K562 (cell line): Measurements from ENCODE around the gene TNPO3. TPM values are rescaled to one million over a fixed set of nuclear protein-coding genes. Genes with fewer than 3 reads are reported as not detected.

Source experiments
- ATAC-seq: fragments of 200-7000 bp; cut with Tn5 transposase; 3 replicates; pipeline ENCODE4 v1.9.1; 2020; ENCODE audit warnings: moderate library complexity
- BruUV-seq: library from RNA; stranded (reverse); fragments of 400-500 nt; replicated peaks from 2 replicates; lab custom pipeline; 2021; lab: Mats Ljungman, UMichigan
- CTCF ChIA-PET: fragments of 300-600 bp; formaldehyde crosslinking; extraction: SDS; loops from one replicate; lab custom pipeline; 2021; ENCODE audit warnings: low intra/inter-chr PET ratio; lab: Yijun Ruan, JAX
- POLR2A ChIA-PET: fragments of 300-600, 350-650 bp; sonication (Branson Sonifier 250); formaldehyde crosslinking; extraction: SDS; loops from one replicate; lab custom pipeline; 2021; ENCODE audit warnings: antibody characterized with exemption, inconsistent platforms; lab: Yijun Ruan, JAX
- DNase-seq, 4 experiments: peaks; one replicate each; pipeline versions ENCODE4 v3.0.0 to v3.0.0-alpha.2; 2011 to 2018; ENCODE audit warnings: low spot score in 3 of 4, mixed read lengths in 3 of 4; ENCODE audit errors: extremely low read depth in 1 of 4
- FAIRE-seq: peaks from 2 replicates; lab custom pipeline; 2011; peaks lifted over from hg19 to GRCh38; lab: Jason Lieb, UNC
- H2AFZ ChIP-seq: 2 replicates; pipeline ENCODE4 v1.6.0; 2011; ENCODE audit warnings: low read depth, low read length, control low read depth, inconsistent platforms
- H3K27ac ChIP-seq: fragments of 200-600 bp; 3 replicates; pipeline ENCODE4 v1.8.0; 2011; ENCODE audit warnings: low read depth, mild to moderate bottlenecking, control low read depth, inconsistent platforms, low read length, moderate library complexity, mixed read lengths; ENCODE audit errors: extremely low read depth
- H3K27me3 ChIP-seq, 2 experiments: fragments of 300-600 bp in 1 of 2; 2 replicates in 1 of 2; 3 replicates in 1 of 2; pipeline versions ENCODE4 v1.6.0 to v1.8.0; 2011; ENCODE audit warnings: inconsistent platforms in 2 of 2, low read length in 2 of 2, mild to moderate bottlenecking in 1 of 2, mixed read lengths in 1 of 2, moderate library complexity in 1 of 2; ENCODE audit not compliant: control insufficient read depth in 2 of 2, insufficient read depth in 2 of 2
- H3K36me3 ChIP-seq: fragments of 300-600 bp; 3 replicates; pipeline ENCODE4 v1.8.0; 2011; ENCODE audit warnings: mild to moderate bottlenecking, low read length, inconsistent platforms; ENCODE audit not compliant: control insufficient read depth, insufficient read depth
- H3K4me1 ChIP-seq, 2 experiments: fragments of 200-600 bp in 1 of 2; replicated peaks in 1 of 2; 2 replicates in 1 of 2; 3 replicates in 1 of 2; pipeline versions ENCODE4 v1.5.1 to v1.8.0; 2011; ENCODE audit warnings: inconsistent platforms in 2 of 2, low read length in 2 of 2, mild to moderate bottlenecking in 1 of 2, mixed read lengths in 1 of 2, moderate library complexity in 1 of 2; ENCODE audit not compliant: control insufficient read depth in 2 of 2, insufficient read depth in 2 of 2
- H3K4me2 ChIP-seq: 2 replicates; pipeline ENCODE4 v1.6.1; 2011; ENCODE audit warnings: low read length, control low read depth, inconsistent platforms, mixed read lengths; ENCODE audit not compliant: insufficient read depth
- H3K4me3 ChIP-seq: fragments of 200-600 bp; sonication (generic), shearing (Covaris generic); 2 replicates; pipeline ENCODE4 v1.5.1; 2016; ENCODE audit warnings: control low read depth, inconsistent platforms
- H3K79me2 ChIP-seq: fragments of 200-600 bp; 3 replicates; pipeline ENCODE4 v1.8.0; 2011; ENCODE audit warnings: low read length, inconsistent platforms; ENCODE audit not compliant: control insufficient read depth, insufficient read depth
- H3K9ac ChIP-seq, 2 experiments: 2 replicates each; pipeline versions ENCODE4 v1.6.0 to v1.6.1; 2011; ENCODE audit warnings: low read depth in 2 of 2, low read length in 2 of 2, control low read depth in 1 of 2, inconsistent platforms in 1 of 2, mild to moderate bottlenecking in 1 of 2, mixed read lengths in 1 of 2; ENCODE audit not compliant: insufficient read depth in 1 of 2
- H3K9me1 ChIP-seq: one replicate; pipeline ENCODE4 v1.6.0; 2011; ENCODE audit warnings: inconsistent platforms, mild to moderate bottlenecking, low read length, moderate library complexity; ENCODE audit not compliant: control insufficient read depth, insufficient read depth
- H3K9me3 ChIP-seq: replicated peaks from 2 replicates; pipeline ENCODE4 v1.5.1; 2011; ENCODE audit warnings: low read depth, low read length, inconsistent platforms; ENCODE audit not compliant: control insufficient read depth, insufficient read depth
- H4K20me1 ChIP-seq: replicated peaks from 2 replicates; pipeline ENCODE4 v1.6.1; 2011; ENCODE audit warnings: low read length, inconsistent platforms, mixed read lengths; ENCODE audit not compliant: control insufficient read depth, insufficient read depth
- PHTF2 ChIP-seq: fragments of 250-450 bp; sonication (Bioruptor Pico); IDR thresholded peaks from 2 replicates; pipeline ENCODE4 v1.5.0; 2021; ENCODE audit warnings: mild to moderate bottlenecking
- RBM15 ChIP-seq: fragments of 200-400 bp; formaldehyde crosslinking; IDR thresholded peaks from 2 replicates; pipeline ENCODE4 v1.6.1; 2018; ENCODE audit warnings: mild to moderate bottlenecking, low read length, moderate library complexity; ENCODE audit not compliant: insufficient read depth
- SIN3A ChIP-seq, 2 experiments: fragments of 150-350 bp in 1 of 2; IDR thresholded peaks; 2 replicates each; pipeline ENCODE4 v1.6.1; 2011 to 2016; ENCODE audit warnings: borderline replicate concordance in 2 of 2, low read depth in 2 of 2, low read length in 2 of 2, mild to moderate bottlenecking in 2 of 2, moderate library complexity in 2 of 2; ENCODE audit not compliant: control insufficient read depth in 1 of 2
- ZNF311 ChIP-seq: fragments of 250-450 bp; sonication (Bioruptor Pico); IDR thresholded peaks from 2 replicates; pipeline ENCODE4 v1.4.0; 2020; ENCODE audit warnings: mild to moderate bottlenecking, moderate library complexity
- WGBS: fragments of 100-300 bp; shearing (Covaris generic); methylation state at CpG from one replicate; pipeline ENCODE4 v1.1.6; 2016; ENCODE audit warnings: low coverage, mixed read lengths; ENCODE audit not compliant: insufficient coverage; ENCODE audit errors: missing lambda C conversion rate; 5-methylcytosine and 5-hydroxymethylcytosine counted together
- in situ Hi-C: fragments of 300-500 bp; cut with MboI; formaldehyde crosslinking; loops from 4 replicates; pipeline ENCODE4 v1.15.0; 2018; ENCODE audit warnings: inconsistent platforms, mixed read lengths
- intact Hi-C: fragments of 100-400 bp; cut with micrococcal nuclease; formaldehyde crosslinking; loops from 2 replicates; pipeline ENCODE4 v1.14.2; 2022
- polyA plus RNA-seq, 8 experiments: library from polyadenylated mRNA; depleted of rRNA in 4 of 8; stranded (reverse) in 5 of 8; unstranded in 3 of 8; fragments of >200 nt; fragmentation: Nextera tagmentation in 2 of 8; fragmentation: Illumina TruSeq in 1 of 8; extraction: Ambion mirVana in 2 of 8; extraction: Trizol in 1 of 8; gene quantifications; 2 replicates each; pipeline versions ENCODE4 v1.2.1 to v1.2.3, GENCODE V29; 2011 to 2014; ENCODE audit warnings: inconsistent platforms in 1 of 8, missing spikeins in 1 of 8
- total RNA-seq, 7 experiments: library from RNA; depleted of rRNA in 6 of 7; stranded (reverse); fragments of >200 nt in 6 of 7; fragmentation: Illumina TruSeq in 2 of 7; extraction: Trizol in 2 of 7; gene quantifications; 2 replicates each; pipeline versions ENCODE4 v1.2.1 to v1.2.3, GENCODE V29; 2011 to 2021; ENCODE audit warnings: low replicate concordance in 1 of 7
- TF ChIP-seq, protein P1 (sequence below): fragments of 450-650 bp; formaldehyde crosslinking; IDR thresholded peaks from 2 replicates; pipeline ENCODE4 v1.4.0; 2022; ENCODE audit warnings: mild to moderate bottlenecking, moderate library complexity
- TF ChIP-seq, protein P2 (sequence below): conservative IDR thresholded peaks from 2 replicates; pipeline ENCODE4 v1.6.1; 2011; ENCODE audit warnings: low read depth, mild to moderate bottlenecking, low read length; ENCODE audit not compliant: control insufficient read depth
- TF ChIP-seq, protein P3 (sequence below), 3 experiments: IDR thresholded peaks in 2 of 3; conservative IDR thresholded peaks in 1 of 3; 2 replicates each; pipeline ENCODE4 v1.5.1; 2011 to 2012; ENCODE audit warnings: low read length in 3 of 3, mild to moderate bottlenecking in 3 of 3, control low read depth in 2 of 3, improper control_type of control experiment in 1 of 3, inconsistent platforms in 1 of 3, low read depth in 1 of 3, mixed read lengths in 1 of 3, moderate library complexity in 1 of 3; ENCODE audit not compliant: insufficient read depth in 2 of 3
- TF ChIP-seq, protein P4 (sequence below): fragments of 450-650 bp; formaldehyde crosslinking; conservative IDR thresholded peaks from 2 replicates; pipeline ENCODE4 v1.4.0; 2022; ENCODE audit warnings: mild to moderate bottlenecking, missing genetic modification characterization
- TF ChIP-seq, protein P5 (sequence below): fragments of 250-450 bp; sonication (Bioruptor Pico); IDR thresholded peaks from 2 replicates; pipeline ENCODE4 v1.8.0; 2022; ENCODE audit warnings: moderate library complexity, mild to moderate bottlenecking, inconsistent platforms
- TF ChIP-seq, protein P6 (sequence below): IDR thresholded peaks from 2 replicates; pipeline ENCODE4 v1.6.1; 2011; ENCODE audit warnings: borderline replicate concordance, low read depth, mild to moderate bottlenecking, moderate library complexity, low read length; ENCODE audit not compliant: insufficient read depth, poor library complexity, severe bottlenecking

TNPO3 gene
- total and polyA plus RNA-seq, 9 of the 15 experiments (the other 6 are each of a cell fraction or from before 2014, with no cell fraction given) = 35.8 to 125 (median 110) TPM

DNA sequence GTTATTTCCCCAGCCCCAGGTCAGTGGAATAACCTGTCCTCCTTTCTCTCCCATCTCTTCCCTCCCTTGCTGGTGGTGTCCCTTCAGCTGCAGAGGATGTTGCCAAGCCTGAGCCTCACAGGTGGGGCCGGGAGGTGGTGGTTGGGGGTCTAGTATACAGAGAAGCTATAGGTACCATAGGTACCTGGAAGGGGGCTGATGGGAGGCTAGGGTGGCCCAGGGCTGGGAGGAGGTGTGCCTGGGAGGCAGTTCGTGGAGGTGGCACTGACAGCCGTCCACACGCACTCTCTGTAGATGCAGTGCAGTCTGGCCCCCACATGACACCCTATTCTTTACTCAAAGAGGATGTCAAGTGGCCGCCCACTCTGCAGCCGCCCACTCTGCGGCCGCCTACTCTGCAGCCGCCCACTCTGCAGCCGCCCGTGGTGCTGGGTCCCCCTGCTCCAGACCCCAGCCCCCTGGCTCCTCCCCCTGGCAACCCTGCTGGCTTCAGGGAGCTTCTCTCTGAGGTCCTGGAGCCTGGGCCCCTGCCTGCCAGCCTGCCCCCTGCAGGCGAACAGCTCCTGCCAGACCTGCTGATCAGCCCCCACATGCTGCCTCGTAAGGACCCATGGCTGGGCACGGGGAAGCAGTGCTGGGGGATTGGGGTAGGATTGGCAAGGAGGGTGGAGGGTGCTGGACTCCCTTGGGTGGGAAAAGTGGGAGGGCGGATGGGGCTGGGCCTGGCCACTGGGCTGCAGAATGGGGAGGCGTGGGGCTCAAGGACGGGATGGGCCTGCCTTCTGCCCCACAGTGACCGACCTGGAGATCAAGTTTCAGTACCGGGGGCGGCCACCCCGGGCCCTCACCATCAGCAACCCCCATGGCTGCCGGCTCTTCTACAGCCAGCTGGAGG, 107.7 kb downstream of the TNPO3 start:
- BruUV-seq = no TSS peak
- TF ChIP-seq, protein P1, sequence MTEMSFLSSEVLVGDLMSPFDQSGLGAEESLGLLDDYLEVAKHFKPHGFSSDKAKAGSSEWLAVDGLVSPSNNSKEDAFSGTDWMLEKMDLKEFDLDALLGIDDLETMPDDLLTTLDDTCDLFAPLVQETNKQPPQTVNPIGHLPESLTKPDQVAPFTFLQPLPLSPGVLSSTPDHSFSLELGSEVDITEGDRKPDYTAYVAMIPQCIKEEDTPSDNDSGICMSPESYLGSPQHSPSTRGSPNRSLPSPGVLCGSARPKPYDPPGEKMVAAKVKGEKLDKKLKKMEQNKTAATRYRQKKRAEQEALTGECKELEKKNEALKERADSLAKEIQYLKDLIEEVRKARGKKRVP (CRISPR knock-in tag) = no peak
- TF ChIP-seq RBM15 (no peak), PHTF2 (CRISPR knock-in tag) (no peak), SIN3A (IDR thresholded peaks at IDR 0.05; ENCODE audit: borderline replicate concordance in 2 of 2, control insufficient read depth in 1 of 2, low read depth in 2 of 2, low read length in 2 of 2) (no peak), ZNF311 (CRISPR knock-in tag) (no peak)
- TF ChIP-seq, protein P2, sequence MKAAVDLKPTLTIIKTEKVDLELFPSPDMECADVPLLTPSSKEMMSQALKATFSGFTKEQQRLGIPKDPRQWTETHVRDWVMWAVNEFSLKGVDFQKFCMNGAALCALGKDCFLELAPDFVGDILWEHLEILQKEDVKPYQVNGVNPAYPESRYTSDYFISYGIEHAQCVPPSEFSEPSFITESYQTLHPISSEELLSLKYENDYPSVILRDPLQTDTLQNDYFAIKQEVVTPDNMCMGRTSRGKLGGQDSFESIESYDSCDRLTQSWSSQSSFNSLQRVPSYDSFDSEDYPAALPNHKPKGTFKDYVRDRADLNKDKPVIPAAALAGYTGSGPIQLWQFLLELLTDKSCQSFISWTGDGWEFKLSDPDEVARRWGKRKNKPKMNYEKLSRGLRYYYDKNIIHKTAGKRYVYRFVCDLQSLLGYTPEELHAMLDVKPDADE = 0 out of 2 replicates have a peak, but pooled peaks have one; percentile 40
- TF ChIP-seq, protein P3, sequence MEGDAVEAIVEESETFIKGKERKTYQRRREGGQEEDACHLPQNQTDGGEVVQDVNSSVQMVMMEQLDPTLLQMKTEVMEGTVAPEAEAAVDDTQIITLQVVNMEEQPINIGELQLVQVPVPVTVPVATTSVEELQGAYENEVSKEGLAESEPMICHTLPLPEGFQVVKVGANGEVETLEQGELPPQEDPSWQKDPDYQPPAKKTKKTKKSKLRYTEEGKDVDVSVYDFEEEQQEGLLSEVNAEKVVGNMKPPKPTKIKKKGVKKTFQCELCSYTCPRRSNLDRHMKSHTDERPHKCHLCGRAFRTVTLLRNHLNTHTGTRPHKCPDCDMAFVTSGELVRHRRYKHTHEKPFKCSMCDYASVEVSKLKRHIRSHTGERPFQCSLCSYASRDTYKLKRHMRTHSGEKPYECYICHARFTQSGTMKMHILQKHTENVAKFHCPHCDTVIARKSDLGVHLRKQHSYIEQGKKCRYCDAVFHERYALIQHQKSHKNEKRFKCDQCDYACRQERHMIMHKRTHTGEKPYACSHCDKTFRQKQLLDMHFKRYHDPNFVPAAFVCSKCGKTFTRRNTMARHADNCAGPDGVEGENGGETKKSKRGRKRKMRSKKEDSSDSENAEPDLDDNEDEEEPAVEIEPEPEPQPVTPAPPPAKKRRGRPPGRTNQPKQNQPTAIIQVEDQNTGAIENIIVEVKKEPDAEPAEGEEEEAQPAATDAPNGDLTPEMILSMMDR (IDR thresholded peaks at IDR 0.05 in 2 of 3, conservative IDR thresholded peaks at IDR 0.05 in 1 of 3; ENCODE audit: insufficient read depth in 2 of 3, low read depth in 1 of 3, low read length in 3 of 3) = peak; percentile 50 to 60 (median 51)
- TF ChIP-seq, protein P4, sequence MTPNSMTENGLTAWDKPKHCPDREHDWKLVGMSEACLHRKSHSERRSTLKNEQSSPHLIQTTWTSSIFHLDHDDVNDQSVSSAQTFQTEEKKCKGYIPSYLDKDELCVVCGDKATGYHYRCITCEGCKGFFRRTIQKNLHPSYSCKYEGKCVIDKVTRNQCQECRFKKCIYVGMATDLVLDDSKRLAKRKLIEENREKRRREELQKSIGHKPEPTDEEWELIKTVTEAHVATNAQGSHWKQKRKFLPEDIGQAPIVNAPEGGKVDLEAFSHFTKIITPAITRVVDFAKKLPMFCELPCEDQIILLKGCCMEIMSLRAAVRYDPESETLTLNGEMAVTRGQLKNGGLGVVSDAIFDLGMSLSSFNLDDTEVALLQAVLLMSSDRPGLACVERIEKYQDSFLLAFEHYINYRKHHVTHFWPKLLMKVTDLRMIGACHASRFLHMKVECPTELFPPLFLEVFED (CRISPR knock-in tag) = 0 out of 2 replicates have a peak, but pooled peaks have one; percentile 46
- TF ChIP-seq, protein P5, sequence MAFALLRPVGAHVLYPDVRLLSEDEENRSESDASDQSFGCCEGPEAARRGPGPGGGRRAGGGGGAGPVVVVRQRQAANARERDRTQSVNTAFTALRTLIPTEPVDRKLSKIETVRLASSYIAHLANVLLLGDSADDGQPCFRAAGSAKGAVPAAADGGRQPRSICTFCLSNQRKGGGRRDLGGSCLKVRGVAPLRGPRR = no peak
- TF ChIP-seq, protein P6, sequence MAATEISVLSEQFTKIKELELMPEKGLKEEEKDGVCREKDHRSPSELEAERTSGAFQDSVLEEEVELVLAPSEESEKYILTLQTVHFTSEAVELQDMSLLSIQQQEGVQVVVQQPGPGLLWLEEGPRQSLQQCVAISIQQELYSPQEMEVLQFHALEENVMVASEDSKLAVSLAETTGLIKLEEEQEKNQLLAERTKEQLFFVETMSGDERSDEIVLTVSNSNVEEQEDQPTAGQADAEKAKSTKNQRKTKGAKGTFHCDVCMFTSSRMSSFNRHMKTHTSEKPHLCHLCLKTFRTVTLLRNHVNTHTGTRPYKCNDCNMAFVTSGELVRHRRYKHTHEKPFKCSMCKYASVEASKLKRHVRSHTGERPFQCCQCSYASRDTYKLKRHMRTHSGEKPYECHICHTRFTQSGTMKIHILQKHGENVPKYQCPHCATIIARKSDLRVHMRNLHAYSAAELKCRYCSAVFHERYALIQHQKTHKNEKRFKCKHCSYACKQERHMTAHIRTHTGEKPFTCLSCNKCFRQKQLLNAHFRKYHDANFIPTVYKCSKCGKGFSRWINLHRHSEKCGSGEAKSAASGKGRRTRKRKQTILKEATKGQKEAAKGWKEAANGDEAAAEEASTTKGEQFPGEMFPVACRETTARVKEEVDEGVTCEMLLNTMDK = peak; percentile 66

More for the DNA sequence above, 107.7 kb downstream of the TNPO3 start:
- Histone ChIP-seq H3K9ac (no peak overlapping the region), H3K4me3 (no peak overlapping the region), H3K4me2 (no peak overlapping the region), H4K20me1 (peaks cover 3% of the 10 kb centered on the region), H3K27ac (no peak overlapping the region), H3K79me2 (no peaks in the 10 kb centered on the region), H3K9me3 (no peaks in the 10 kb centered on the region), H3K27me3 (peaks cover 20 to 30% of the 10 kb centered on the region in 2 experiments; a peak in 4 of 5 replicates), H3K4me1 (peaks cover 0 to 21% of the 10 kb centered on the region in 2 experiments; a peak in 2 of 5 replicates), H3K36me3 (peaks cover 7% of the 10 kb centered on the region; the same call in 1 of the 3 replicates), H2AFZ (no peak overlapping the region), H3K9me1 (no peaks in the 10 kb centered on the region)
- ATAC-seq (peak; percentile 46), FAIRE-seq (no peak), DNase-seq (peak in 1 of 4 experiments; percentile 27)
- POLR2A ChIA-PET = interaction anchor here (0.8 to 4.5 kb wide), 11 partner anchors 7 to 197 kb away, joined by 3 to 28 read pairs (median 3); partner anchors contain the start of genes IRF5 and TSPAN33
- intact Hi-C loops = no loop called here
- in situ Hi-C loops = no loop called here
- CTCF ChIA-PET = no interaction called here
- WGBS = 32% methylated on average over 16 of the region's 22 CpGs
